HFF-Myc (cell line): ENCODE results near the gene PANK3.

ENCODE experiments used
- DNase-seq: peaks from one replicate; pipeline ENCODE4 v3.0.0-alpha.2; 2011; ENCODE audit warnings: low read depth; ENCODE audit errors: extremely low read depth
- H3K4me3 ChIP-seq: replicated peaks from 2 replicates; pipeline ENCODE4 v1.5.1; 2011; ENCODE audit warnings: low read depth, mild to moderate bottlenecking, control low read depth, low read length
- CTCF ChIP-seq: IDR thresholded peaks from 2 replicates; pipeline ENCODE4 v1.5.1; 2012; ENCODE audit warnings: mild to moderate bottlenecking, low read depth, low read length, control low read depth; ENCODE audit errors: missing control alignments

The PANK3 gene

DNA sequence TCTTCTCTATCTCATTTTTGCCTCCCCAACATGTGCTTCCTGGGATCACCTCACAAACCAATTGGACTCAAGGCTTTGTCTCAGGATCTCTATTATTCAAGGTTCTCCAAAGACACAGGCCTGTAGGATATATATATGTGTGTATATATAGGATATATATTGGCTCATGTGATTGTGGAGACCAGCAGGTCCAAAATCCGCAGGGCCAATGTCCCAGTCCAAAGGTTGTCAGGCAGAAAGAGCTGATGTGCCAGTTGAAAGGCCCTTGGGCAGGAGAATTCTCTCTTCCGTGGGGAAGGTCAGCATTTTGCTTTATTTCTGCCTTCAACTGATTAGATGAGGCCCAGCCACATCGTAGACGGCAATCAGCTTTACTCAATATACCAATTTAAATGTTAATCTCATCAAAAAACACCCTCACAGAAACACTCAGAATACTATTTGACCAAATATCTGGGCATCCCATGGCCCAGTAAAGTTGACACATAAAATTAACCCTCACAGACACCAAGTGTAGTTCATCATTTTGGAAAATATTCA is 51.3 kb downstream of the PANK3 start:
- no peak for TF ChIP-seq CTCF
- no peak for DNase-seq
- no peak overlapping the region for H3K4me3 ChIP-seq

- no peak overlapping the region for H3K4me3 ChIP-seq
- no peak for TF ChIP-seq CTCF
- DNase-seq = no peak
These were observed 53.3 kb downstream of the PANK3 start for GRCh38 chr5:168525856-168526255.

GRCh38 chr5:168513861-168514428 is 65.2 kb downstream of the PANK3 start:
- no peak for TF ChIP-seq CTCF
- DNase-seq = no peak
- no peak overlapping the region for H3K4me3 ChIP-seq

- no peak for DNase-seq
- H3K4me3 ChIP-seq = no peak overlapping the region
- TF ChIP-seq CTCF = no peak
These were observed 76.5 kb downstream of the PANK3 start for GRCh38 chr5:168502563-168503237.
